ENCODE measurements around the gene CFAP53. TPM values are rescaled to one million over a fixed set of nuclear protein-coding genes. Genes with fewer than 3 reads are reported as not detected.
A peak's percentile ranks its signal among the peaks of the same experiment; 100 is the strongest.
"Not testable (repeated sequence)": the region's sequence is repeated elsewhere in the genome, so short reads cannot be mapped to it uniquely, and the experiment has no call there.

Gene CFAP53
- total RNA-seq, 1 donor from 2014 or later, result not detected

DNA sequence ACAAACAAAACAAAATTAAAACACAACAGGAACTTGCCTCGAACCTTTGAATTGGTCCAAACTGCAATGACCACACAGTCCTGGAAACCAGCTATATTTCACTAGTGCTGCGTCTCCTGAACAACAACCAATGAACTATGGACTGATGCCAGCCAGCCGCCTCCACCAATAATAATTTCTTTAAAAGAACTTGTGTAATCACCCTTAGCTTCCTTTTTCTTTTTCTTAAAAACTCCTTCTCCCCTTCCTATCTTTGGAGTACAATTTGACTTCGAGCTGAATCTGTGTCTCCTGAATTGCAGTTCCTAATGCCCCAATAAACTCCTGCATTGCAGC, 22.8 kb upstream of the CFAP53 start:
- no peaks in the 10 kb centered on the region for H3K27me3 ChIP-seq
- no peak for DNase-seq (ENCODE audit: low spot score in 2 of 2)
- H3K4me1 ChIP-seq, result no peaks in the 10 kb centered on the region
- TF ChIP-seq, protein P1, sequence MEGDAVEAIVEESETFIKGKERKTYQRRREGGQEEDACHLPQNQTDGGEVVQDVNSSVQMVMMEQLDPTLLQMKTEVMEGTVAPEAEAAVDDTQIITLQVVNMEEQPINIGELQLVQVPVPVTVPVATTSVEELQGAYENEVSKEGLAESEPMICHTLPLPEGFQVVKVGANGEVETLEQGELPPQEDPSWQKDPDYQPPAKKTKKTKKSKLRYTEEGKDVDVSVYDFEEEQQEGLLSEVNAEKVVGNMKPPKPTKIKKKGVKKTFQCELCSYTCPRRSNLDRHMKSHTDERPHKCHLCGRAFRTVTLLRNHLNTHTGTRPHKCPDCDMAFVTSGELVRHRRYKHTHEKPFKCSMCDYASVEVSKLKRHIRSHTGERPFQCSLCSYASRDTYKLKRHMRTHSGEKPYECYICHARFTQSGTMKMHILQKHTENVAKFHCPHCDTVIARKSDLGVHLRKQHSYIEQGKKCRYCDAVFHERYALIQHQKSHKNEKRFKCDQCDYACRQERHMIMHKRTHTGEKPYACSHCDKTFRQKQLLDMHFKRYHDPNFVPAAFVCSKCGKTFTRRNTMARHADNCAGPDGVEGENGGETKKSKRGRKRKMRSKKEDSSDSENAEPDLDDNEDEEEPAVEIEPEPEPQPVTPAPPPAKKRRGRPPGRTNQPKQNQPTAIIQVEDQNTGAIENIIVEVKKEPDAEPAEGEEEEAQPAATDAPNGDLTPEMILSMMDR (IDR thresholded peaks at IDR 0.05), result no peak
- no peak overlapping the region for H3K27ac ChIP-seq
- H3K9me3 ChIP-seq, result no peaks in the 10 kb centered on the region
- intact Hi-C loops (cut with DNase I), result loop anchor here (5.0 to 10.0 kb wide), 3 partner anchors 366 to 678 kb away; partner anchors contain the start of genes ELAC1 and ME2
- no peak overlapping the region for H3K4me3 ChIP-seq
- H3K36me3 ChIP-seq, result peaks cover 11 to 15% of the 10 kb centered on the region in 2 donors

DNA sequence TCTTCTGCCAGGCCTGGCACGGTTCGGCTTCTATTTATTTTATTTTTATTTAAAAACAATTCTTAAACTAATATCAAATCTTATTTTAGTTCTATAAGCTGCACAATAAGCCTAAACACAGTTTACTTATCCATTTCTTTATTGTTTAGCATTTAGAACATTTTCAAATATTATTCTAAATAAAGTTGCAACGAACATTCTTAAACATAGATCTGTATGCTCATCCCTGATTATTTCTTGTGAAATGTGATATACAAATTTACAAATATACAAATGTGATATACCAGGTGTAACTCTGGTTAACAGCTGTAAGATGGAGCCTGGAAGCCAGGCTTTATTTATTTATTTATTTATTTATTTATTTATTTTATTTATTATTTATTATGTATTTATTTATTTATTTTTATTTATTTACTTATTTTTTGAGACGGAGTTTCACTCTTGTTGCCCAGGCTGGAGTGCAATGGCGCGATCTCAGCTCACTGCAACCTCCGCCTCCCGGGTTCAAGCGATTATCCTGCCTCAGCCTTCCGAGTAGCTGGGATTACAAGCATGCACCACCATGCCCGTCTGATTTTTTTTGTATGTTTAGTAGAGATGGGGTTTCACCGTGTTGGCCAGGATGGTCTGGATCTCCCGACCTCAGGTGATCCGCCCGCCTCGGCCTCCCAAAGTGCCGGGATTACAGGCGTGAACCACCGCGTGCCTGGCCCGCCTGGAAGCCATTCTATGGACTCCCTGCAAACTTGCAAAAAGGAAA, 22.2 kb upstream of the CFAP53 start:
- H3K4me1 ChIP-seq; H3K9me3 ChIP-seq; DNase-seq (ENCODE audit: low spot score in 2 of 2); H3K27me3 ChIP-seq: not testable (repeated sequence)
- Histone ChIP-seq H3K4me3 (peak overlapping the region; percentile 68 to 80), H3K36me3 (peaks cover 16 to 20% of the 10 kb centered on the region in 2 donors), H3K27ac (peak overlapping the region; percentile 83 to 88)
- intact Hi-C loops (cut with DNase I), result loop anchor here (5.0 to 10.0 kb wide), 3 partner anchors 366 to 679 kb away; partner anchors contain the start of genes ELAC1 and ME2

DNA sequence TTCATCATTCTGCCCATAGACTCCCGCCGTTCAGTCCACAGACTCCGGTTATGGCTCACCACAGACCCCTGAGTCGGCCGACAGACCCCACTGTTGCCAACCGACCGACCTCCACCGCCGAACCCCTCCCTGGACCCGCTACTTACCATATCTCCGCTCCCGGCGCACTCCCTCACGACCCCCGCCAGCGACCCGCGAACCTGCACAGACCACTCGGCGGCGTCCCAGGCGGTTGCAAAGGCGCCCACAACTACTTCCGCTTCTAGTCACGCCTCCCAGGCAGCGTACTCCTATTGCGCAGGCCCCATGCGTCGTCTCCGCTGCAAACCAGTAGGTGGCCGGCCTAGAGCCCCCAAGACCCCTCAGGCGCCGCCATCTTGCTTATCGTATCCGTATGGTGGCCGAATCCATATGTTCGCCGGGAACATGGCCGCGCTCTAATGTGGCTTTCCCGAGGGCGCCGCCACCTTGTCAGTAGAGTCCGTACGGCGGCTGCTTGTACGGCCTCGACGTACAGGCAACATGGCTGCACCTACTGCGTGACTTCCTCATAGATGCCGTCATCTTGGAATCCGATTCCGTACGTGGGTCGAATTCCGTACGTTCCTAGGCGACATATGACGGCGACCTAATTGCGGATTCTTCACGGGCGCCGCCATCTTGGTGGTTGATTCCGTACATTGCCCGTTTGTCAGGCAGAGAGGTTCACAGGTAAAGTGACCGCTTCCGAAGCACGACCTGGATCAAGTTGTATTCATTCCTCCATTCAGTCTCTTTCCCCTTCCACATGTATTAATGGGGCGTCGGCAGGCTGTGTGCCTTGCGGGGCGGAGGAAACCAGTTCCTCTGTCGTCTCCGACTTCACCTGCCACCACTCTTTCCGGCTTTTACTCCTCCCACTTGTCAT, 21.4 kb upstream of the CFAP53 start, which contains the start of gene CXXC1:
Gene CXXC1 (minus strand): TSS at position 252 of the 907 bp plus-strand sequence. CDS start 103 bp downstream, at position 149.
- H3K4me1 ChIP-seq, result no peaks in the 10 kb centered on the region
- H3K4me3 ChIP-seq, result peak within 1 kb of the TSS; percentile 68 to 80
- TF ChIP-seq, protein P1 (IDR thresholded peaks at IDR 0.05), result peak; percentile 35 to 69 (median 46)
- no peaks in the 10 kb centered on the region for H3K9me3 ChIP-seq
- DNase-seq (ENCODE audit: low spot score in 2 of 2), result peak; percentile 94 to 99
- intact Hi-C loops (cut with DNase I), result loop anchor here (5.0 to 10.0 kb wide), 3 partner anchors 367 to 680 kb away; partner anchors contain the start of genes ELAC1 and ME2
- no peaks in the 10 kb centered on the region for H3K27me3 ChIP-seq
- H3K36me3 ChIP-seq, result peaks cover 20 to 27% of the 10 kb centered on the region in 2 donors
- peak within 1 kb of the TSS; percentile 83 to 88 for H3K27ac ChIP-seq

GRCh38 chr18:50287028-50287440, 20.7 kb upstream of the CFAP53 start:
- peaks cover 0 to 3% of the 10 kb centered on the region in 2 donors for H3K4me1 ChIP-seq
- H3K27ac ChIP-seq, result peak overlapping the region; percentile 83 to 88
- peak overlapping the region; percentile 68 to 80 for H3K4me3 ChIP-seq
- no peaks in the 10 kb centered on the region for H3K9me3 ChIP-seq
- peaks cover 25 to 32% of the 10 kb centered on the region in 2 donors for H3K36me3 ChIP-seq
- no peaks in the 10 kb centered on the region for H3K27me3 ChIP-seq
- peak in 1 of 2 donors; percentile 71 for DNase-seq (ENCODE audit: low spot score in 2 of 2)
- intact Hi-C loops (cut with DNase I), result loop anchor here (5.0 to 10.0 kb wide), 3 partner anchors 368 to 680 kb away; partner anchors contain the start of genes ELAC1 and ME2
- TF ChIP-seq, protein P1 (IDR thresholded peaks at IDR 0.05), result no peak

DNA sequence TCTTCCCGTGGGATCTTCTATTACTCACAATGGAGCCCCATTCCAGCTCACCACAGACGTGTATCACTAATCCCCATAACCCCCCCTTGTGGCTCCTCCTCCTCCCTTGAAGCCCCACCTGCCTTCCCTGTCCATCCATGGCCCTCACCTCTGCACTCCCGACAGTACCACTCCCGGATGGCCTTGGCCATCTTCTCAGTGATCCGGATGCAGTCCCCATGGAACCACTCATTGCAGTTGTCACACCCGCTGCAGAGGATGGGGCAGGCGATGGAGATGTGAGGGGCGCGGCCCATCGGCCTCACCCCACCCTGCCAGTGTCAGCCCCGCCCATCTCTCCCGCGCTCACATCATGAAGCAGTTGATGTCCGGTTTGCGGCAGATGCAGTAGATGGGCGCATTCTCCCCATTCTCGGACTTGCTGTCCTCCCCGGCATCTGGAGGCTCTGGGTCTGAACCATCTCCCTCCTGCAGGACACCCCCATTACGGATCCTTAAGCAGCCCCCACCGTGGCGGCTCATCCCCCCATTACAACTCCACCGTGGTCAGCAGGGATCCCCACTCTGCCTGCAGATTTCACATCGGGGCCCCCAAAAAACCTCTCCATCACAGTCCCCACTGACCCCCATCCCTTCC, 20.2 kb upstream of the CFAP53 start:
- TF ChIP-seq, protein P1 (IDR thresholded peaks at IDR 0.05), result no peak

More for the DNA sequence above, 20.2 kb upstream of the CFAP53 start:
- intact Hi-C loops (cut with DNase I), result loop anchor here (5.0 to 10.0 kb wide), 3 partner anchors 368 to 681 kb away; partner anchors contain the start of genes ELAC1 and ME2
- H3K36me3 ChIP-seq, result peaks cover 25 to 32% of the 10 kb centered on the region in 2 donors
- no peaks in the 10 kb centered on the region for H3K9me3 ChIP-seq
- peak overlapping the region; percentile 83 to 88 for H3K27ac ChIP-seq
- no peaks in the 10 kb centered on the region for H3K27me3 ChIP-seq
- DNase-seq (ENCODE audit: low spot score in 2 of 2), result peak in 1 of 2 donors; percentile 68
- H3K4me1 ChIP-seq, result peaks cover 0 to 5% of the 10 kb centered on the region in 2 donors
- H3K4me3 ChIP-seq, result peak overlapping the region; percentile 68 to 80

All from ascending aorta (tissue), 2 donors.